Kidney epithelial cell (primary cell): Measurements from ENCODE around the gene S100A2. TPM values are rescaled to one million over a fixed set of nuclear protein-coding genes. Genes with fewer than 3 reads are reported as not detected.
"Not testable (repeated sequence)": the region's sequence is repeated elsewhere in the genome, so short reads cannot be mapped to it uniquely, and the experiment has no call there.

Source experiments
- DNase-seq: peaks from one replicate; pipeline ENCODE4 v3.0.0-alpha.2; 2010; ENCODE audit warnings: low read depth
- H3K27me3 ChIP-seq: 2 replicates; pipeline ENCODE4 v1.6.0; 2011; ENCODE audit warnings: low read length; ENCODE audit not compliant: control insufficient read depth, insufficient read depth
- H3K36me3 ChIP-seq: 2 replicates; pipeline ENCODE4 v1.5.1; 2011; ENCODE audit warnings: low read length; ENCODE audit not compliant: control insufficient read depth, insufficient read depth
- H3K4me3 ChIP-seq: 2 replicates; pipeline ENCODE4 v1.5.1; 2011; ENCODE audit warnings: low read depth, mild to moderate bottlenecking, control low read depth, low read length
- CTCF ChIP-seq: IDR thresholded peaks from 2 replicates; pipeline ENCODE4 v1.5.1; 2011; ENCODE audit warnings: mild to moderate bottlenecking, moderate library complexity, low read length, control low read depth, inconsistent platforms; ENCODE audit not compliant: insufficient read depth, poor library complexity, severe bottlenecking
- total RNA-seq: library from RNA; depleted of rRNA; stranded (reverse); fragments of >200 nt; gene quantifications from 2 replicates; pipeline ENCODE4 v1.2.3, GENCODE V29; 2015

Gene S100A2
- total RNA-seq, 1 donor from 2014 or later: 27.5 TPM

- H3K27me3 ChIP-seq: no peaks in the 10 kb centered on the region
- DNase-seq: no peak
- H3K4me3 ChIP-seq: no peak overlapping the region
- no peaks in the 10 kb centered on the region for H3K36me3 ChIP-seq
- TF ChIP-seq CTCF: no peak
Measured at GRCh38 chr1:153520818-153521476, 44.7 kb downstream of the S100A2 start.

- H3K27me3 ChIP-seq, H3K36me3 ChIP-seq, H3K4me3 ChIP-seq, DNase-seq: not testable (repeated sequence)
Measured at GRCh38 chr1:153520137-153520691, 45.4 kb downstream of the S100A2 start.

- TF ChIP-seq CTCF: no peak
- no peaks in the 10 kb centered on the region for H3K36me3 ChIP-seq
- no peaks in the 10 kb centered on the region for H3K27me3 ChIP-seq
- H3K4me3 ChIP-seq: no peak overlapping the region
- no peak for DNase-seq
Measured at GRCh38 chr1:153519242-153519641, 46.4 kb downstream of the S100A2 start.

- no peak for TF ChIP-seq CTCF
- Histone ChIP-seq H3K4me3 (no peak overlapping the region), H3K27me3 (no peaks in the 10 kb centered on the region), H3K36me3 (no peaks in the 10 kb centered on the region)
- DNase-seq: no peak
Measured at GRCh38 chr1:153515504-153516394, 49.9 kb downstream of the S100A2 start.

GRCh38 chr1:153513666-153514065 is 52.0 kb downstream of the S100A2 start:
- no peak for DNase-seq
- TF ChIP-seq CTCF: no peak
- H3K4me3 ChIP-seq: no peak overlapping the region
- no peaks in the 10 kb centered on the region for H3K27me3 ChIP-seq
- H3K36me3 ChIP-seq: no peaks in the 10 kb centered on the region

GRCh38 chr1:153513023-153513422 is 52.6 kb downstream of the S100A2 start:
- TF ChIP-seq CTCF: no peak
- no peak for DNase-seq
- H3K4me3 ChIP-seq: no peak overlapping the region
- no peaks in the 10 kb centered on the region for H3K36me3 ChIP-seq
- H3K27me3 ChIP-seq: no peaks in the 10 kb centered on the region
